HG03159 (cell line): ENCODE results near the gene HSPA4.
"Not testable (repeated sequence)": the region's sequence is repeated elsewhere in the genome, so short reads cannot be mapped to it uniquely, and the experiment has no call there.

Source experiments
- ATAC-seq: cut with Tn5 transposase; IDR thresholded peaks from one replicate; pipeline ENCODE4 v1.9.1; 2021; ENCODE audit warnings: mild to moderate bottlenecking, moderate library complexity; ENCODE audit not compliant: unreplicated experiment

Gene HSPA4

DNA sequence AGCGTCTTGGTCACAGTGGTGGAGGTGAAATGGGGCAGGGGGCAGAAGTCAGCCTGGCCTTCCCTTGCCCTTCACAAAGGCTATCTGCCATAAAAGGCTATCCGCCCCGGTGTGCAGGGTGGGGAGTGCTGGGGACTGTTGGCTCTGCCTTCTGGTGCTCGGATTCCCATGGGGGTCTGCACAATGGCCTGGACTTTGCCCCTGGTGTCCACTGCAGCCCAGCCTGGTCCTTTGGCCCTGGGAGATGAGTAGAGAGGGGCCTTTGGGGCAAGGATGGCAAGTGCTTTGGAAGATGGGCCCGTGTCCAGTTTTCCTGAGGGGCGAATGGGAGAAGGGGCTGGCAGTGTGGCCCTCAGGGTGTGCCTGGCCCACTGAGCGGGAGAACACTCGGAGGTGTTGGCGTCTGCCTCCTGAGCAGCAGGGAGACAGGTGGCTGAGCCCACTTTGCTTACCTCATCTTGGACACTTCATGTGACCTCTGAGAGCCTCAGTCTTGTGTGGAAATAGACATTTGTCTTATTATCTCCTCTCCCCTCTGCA is 69.9 kb downstream of the HSPA4 start:
- ATAC-seq, result no peak

DNA sequence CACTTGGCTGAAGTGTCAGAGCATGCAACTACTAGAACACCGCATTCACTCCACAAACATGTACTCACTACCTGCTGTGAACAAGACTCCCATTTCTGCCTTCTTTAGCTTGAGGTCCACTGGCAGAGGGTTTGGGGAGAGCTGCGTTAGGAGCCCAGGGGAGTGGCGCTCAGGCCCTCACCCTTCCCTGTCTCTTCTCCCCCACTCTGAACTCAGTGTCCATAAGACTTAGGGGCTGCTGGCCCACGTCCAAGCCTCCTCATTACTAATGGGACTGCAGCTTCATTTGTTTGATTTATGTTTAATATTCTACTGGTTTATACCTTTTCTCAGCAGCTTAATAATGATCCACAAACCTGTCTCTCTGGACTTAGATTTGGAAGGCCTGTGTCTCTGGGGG is 70.9 kb downstream of the HSPA4 start:
- ATAC-seq, result no peak

DNA sequence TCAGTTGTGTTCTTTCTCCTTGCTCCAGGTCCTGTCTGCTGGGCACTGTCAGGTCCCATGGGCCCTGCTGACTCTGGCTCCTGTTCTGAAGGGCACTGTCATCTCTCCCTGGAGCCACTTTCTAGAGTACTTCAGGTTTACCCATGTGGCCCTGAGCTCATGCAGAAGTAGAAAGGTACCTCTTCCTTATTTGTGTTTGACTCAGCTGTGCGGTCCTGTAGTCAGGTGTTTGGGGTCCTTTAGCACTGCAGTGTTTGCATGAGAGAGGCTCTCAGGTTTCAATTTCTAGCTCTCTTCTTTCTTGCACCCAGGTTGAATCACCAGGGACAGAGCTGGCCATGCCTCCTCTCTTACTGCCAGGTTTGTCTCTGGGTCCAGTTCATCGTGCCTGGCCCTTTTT is 71.5 kb downstream of the HSPA4 start:
- ATAC-seq, result no peak

DNA sequence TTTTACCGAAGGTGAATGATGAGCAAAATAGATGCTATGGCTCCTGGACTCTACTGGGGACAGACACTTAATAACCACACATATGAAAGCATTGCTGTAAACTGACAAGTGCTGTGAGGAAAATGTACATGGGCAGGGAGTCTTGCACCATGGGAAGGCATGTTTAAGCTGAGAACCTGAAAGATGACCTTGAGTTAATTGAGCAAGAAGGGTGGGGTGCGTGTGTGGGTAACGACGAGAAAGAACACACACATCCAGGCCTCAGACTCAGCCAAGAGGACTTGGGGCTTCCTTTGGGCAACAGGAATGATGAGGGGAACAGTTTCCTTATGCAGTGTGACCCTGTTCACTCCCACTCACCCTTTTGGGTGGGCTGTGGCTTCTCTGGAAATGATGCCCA is 73.1 kb downstream of the HSPA4 start:
- ATAC-seq, result no peak

- no peak for ATAC-seq
Measured at GRCh38 chr5:133128066-133128465, 76.3 kb downstream of the HSPA4 start.

DNA sequence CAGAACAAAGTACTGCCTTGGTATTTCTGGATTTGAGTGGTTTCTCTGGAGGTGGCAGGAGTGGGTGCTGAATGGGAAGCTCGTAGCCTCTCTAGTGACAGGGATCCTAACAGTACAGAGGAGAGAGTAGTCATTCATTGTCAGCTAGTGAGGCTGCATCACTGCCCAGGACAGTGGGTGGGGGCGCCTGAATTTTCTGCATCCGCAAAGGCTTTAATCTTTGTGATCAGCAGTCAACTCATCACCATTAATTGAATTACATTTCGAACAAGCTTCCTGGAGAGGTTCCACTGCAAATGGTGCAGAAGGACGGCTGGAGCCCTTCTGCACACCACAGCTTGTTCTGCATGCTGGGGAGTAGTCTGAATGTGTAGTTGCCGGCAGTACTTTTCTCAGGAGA is 77.5 kb downstream of the HSPA4 start:
- no peak for ATAC-seq

GRCh38 chr5:133129950-133130349 is 78.1 kb downstream of the HSPA4 start:
- ATAC-seq, result no peak

DNA sequence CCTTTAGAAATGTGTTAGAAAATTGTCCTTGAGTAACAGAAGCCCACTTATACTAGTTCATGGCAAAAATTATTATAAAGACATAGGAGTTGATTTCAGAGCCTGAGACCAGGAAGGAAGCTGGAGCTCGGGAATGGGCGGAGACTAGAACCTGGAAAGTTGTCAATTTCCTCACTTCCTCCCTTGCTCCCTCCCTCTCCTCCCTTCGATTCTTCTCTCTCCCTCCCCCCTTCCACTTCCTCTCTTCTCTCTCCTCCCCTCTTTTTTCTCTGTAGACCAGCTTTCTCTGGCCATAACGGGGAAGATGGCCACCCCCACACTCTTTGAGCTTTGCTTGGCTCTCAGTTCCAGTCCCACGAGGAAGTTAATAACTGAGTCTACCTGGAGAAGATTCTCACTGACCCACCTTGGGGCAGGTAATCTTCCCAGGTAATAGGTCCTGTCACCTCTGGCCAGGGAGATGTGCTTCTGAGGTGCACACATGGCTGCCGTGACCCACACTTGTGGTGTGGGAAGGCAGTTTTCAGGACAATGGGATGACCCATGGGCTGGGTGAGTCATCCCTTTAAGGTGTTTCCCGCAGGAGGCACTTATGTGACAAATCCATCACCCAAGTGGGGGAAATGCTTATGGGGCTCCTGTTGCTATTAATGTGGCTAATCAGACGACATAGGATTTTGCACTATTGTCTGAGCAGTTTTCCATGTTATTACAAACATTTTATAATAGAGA is 78.7 kb downstream of the HSPA4 start:
- no peak for ATAC-seq

DNA sequence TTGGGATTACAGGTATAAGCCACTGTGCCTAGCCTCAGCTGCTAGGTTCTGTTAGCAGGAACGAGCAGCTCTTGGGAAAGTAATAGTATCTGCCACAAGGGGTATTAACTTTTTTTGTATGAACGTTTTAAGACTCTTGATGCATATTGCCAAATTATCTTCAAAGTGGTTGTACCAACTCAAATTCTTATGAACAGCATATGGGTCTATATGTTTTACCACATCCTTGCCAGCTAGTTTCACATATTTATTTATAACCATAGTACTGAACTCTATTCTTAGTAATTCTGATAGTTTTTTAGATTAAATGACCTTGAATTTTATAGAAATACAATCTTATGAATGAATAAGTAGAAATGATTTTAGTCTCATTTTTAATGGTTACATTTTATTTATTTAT is 80.9 kb downstream of the HSPA4 start:
- ATAC-seq, result no peak

DNA sequence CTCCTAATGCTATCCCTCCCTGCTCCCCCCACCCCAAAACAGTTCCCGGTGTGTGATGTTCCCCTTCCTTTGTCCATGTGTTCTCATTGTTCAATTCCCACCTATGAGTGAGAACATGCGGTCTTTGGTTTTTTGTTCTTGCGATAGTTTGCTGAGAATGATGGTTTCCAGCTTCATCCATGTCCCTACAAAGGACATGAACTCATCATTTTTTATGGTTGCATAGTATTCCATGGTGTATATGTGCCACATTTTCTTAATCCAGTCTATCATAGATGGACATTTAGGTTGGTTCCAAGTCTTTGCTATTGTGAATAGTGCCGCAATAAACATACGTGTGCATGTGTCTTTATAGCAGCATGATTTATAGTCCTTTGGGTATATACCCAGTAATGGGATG is 81.4 kb downstream of the HSPA4 start:
- not testable (repeated sequence) for ATAC-seq

GRCh38 chr5:133136890-133137289 is 85.1 kb downstream of the HSPA4 start:
- ATAC-seq, result not testable (repeated sequence)

DNA sequence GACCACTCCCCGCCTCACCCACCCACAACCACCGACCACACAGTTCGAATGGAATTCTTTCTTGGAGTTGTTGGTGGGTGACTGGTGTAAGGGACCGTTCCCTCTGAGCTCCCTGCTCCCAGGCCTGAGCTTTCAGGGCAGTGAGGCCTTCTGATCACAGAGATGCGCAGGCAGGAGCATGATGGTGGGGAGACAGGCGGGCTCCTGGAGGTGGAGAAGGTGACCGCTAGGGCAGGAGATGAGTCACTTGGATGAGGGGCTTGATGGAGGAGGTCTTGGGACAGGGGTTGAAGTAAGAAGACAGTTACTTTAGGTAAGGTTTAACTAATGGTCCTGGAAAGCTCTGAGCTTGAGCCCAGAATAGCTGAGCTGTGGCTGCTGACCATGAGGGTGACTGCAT is 88.5 kb downstream of the HSPA4 start:
- no peak for ATAC-seq

GRCh38 chr5:133141746-133142145 is 89.9 kb downstream of the HSPA4 start:
- ATAC-seq, result no peak

- no peak for ATAC-seq
Measured at GRCh38 chr5:133142782-133143181, 91.0 kb downstream of the HSPA4 start.

- no peak for ATAC-seq
Measured at GRCh38 chr5:133144245-133144981, 92.6 kb downstream of the HSPA4 start.

DNA sequence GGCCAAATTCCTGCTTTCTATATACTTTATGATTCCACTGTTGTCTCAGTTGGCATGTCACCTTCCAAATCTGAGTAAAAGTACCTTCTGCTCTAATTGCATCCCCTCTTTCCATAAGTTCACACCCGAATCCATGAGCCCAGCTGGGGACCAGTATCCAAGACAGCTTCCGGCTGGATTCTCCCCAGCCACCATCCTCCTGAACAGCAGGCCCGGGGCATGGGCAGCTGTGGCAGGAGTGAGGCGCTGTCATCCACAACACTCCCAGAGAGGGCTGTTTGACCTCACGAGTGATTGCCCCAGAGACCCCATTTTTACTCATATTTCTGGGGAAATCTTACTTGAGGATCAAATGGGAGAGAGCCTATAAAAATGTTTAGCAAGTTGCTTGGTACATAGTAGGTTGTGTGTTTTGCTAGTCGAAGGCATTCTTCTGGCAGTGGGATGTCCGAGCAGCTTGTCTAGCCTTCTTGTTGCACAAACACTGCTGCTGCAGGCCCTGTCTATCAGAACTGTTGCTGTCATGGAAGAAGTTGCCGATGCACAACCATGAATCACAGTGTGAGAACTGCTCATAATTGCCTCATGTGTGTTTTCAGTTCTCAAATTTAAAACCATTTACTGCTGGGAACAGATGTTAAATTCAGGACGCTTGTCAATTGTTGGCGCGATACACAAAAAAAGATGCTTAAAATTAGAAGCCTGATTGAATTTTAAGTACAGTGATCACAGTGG is 93.8 kb downstream of the HSPA4 start:
- no peak for ATAC-seq

- no peak for ATAC-seq
Measured at GRCh38 chr5:133147411-133147810, 95.6 kb downstream of the HSPA4 start.

DNA sequence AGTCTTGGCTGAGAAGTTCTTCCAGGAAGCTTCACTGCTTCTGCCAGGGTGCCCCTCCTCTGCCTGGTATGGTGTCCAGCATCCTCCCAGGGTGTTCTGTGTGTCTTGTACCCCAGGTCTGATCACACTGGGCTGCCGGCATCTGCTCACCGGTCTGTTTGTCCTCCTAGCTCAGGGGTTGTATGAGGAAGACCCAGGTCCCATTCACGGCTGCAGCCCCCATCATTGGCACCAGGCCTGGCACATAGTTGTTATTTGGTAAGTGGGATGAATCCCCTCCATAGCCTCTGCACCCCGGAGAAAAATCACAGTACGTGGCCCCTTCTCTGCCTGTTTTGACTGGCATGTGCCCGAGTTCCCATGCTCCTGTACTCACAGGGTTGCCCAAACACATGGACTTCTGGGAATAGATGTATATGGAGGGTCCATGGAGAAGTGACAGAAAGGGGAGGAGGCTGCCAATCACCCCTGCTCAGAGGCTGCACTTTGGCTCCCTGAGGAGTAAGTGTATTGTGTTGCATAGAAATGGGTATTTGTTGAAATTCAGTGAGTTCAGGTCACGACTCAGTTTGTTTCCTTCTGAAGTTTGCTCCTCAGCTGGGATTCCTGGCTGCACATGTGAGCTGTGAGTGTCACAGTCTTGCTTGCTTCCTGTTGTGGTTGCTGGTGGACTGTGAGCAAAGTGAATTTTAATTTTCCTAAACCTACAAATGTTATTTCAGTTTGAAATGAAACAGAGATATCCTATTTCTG is 96.2 kb downstream of the HSPA4 start:
- no peak for ATAC-seq

- no peak for ATAC-seq
Measured at GRCh38 chr5:133149345-133149744, 97.5 kb downstream of the HSPA4 start.

- no peak for ATAC-seq
Measured at GRCh38 chr5:133150909-133151544, 99.2 kb downstream of the HSPA4 start.
